Body of pancreas (tissue), 4 donors: ENCODE measurements around the gene TASP1.

Experiments
- POLR2A ChIP-seq, 3 donors: fragments of 450-650 bp; IDR thresholded peaks; one replicate each; pipeline ENCODE4 v1.6.1; 2016; ENCODE audit warnings: antibody characterized with exemption in 3 of 3, mild to moderate bottlenecking in 2 of 3
- TF ChIP-seq, protein P1 (sequence below), 7 experiments: fragments of 450-650 bp in 4 of 7; fragments of 200-600 bp in 3 of 7; sonication (generic) in 3 of 7; IDR thresholded peaks; one replicate each; pipeline ENCODE4 v1.5.1; 2016 to 2019; ENCODE audit warnings: antibody characterized with exemption in 7 of 7

DNA sequence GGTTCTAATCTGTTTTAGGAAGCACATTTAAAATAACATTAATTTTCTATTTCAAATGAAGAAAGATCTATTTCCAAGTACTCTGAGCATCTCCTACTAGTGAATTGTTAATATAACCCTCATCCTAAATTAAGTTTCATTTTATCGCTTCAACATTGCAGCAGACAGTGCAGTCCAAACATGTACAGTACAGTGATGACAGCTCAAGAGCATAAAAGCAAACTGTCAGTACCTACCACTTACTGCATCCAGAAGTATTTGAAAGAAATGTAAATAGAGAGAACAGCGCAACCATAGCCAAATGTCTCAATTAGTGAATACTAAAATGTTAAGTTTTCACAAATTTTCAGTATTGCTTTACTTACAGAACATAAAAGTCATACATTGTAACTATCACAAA, 238.3 kb downstream of the TASP1 start:
- TF ChIP-seq, protein P1, sequence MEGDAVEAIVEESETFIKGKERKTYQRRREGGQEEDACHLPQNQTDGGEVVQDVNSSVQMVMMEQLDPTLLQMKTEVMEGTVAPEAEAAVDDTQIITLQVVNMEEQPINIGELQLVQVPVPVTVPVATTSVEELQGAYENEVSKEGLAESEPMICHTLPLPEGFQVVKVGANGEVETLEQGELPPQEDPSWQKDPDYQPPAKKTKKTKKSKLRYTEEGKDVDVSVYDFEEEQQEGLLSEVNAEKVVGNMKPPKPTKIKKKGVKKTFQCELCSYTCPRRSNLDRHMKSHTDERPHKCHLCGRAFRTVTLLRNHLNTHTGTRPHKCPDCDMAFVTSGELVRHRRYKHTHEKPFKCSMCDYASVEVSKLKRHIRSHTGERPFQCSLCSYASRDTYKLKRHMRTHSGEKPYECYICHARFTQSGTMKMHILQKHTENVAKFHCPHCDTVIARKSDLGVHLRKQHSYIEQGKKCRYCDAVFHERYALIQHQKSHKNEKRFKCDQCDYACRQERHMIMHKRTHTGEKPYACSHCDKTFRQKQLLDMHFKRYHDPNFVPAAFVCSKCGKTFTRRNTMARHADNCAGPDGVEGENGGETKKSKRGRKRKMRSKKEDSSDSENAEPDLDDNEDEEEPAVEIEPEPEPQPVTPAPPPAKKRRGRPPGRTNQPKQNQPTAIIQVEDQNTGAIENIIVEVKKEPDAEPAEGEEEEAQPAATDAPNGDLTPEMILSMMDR (IDR thresholded peaks at IDR 0.05): no peak
- no peak for TF ChIP-seq POLR2A (IDR thresholded peaks at IDR 0.05)
